ENCODE results near the gene XCL1. TPM values are rescaled to one million over a fixed set of nuclear protein-coding genes. Genes with fewer than 3 reads are reported as not detected.

The XCL1 gene
- total and polyA plus RNA-seq, 9 donors = 0.15 to 1.4 (median 0.20) TPM; not detected in 5

GRCh38 chr1:168627370-168627769 is 51.0 kb downstream of the XCL1 start:
- intact Hi-C loops (cut with DNase I) = no loop called here

GRCh38 chr1:168628807-168629206 is 52.4 kb downstream of the XCL1 start:
- H3K27me3 ChIP-seq = no peaks in the 10 kb centered on the region
- no peaks in the 10 kb centered on the region for H3K36me3 ChIP-seq
- no peak overlapping the region for H3K27ac ChIP-seq
- intact Hi-C loops (cut with DNase I) = no loop called here
- H3K4me1 ChIP-seq (ENCODE audit: insufficient read depth) = no peaks in the 10 kb centered on the region
- H3K4me3 ChIP-seq = no peak overlapping the region
- no peak for TF ChIP-seq POLR2A (IDR thresholded peaks at IDR 0.05)
- no peak for TF ChIP-seq CTCF (IDR thresholded peaks at IDR 0.05)
- TF ChIP-seq EP300 (IDR thresholded peaks at IDR 0.05) = no peak
- DNase-seq = no peak
- no peaks in the 10 kb centered on the region for H3K9me3 ChIP-seq

More at GRCh38 chr1:168627370-168627769, 51.0 kb downstream of the XCL1 start:
- Histone ChIP-seq H3K27me3 (no peaks in the 10 kb centered on the region), H3K36me3 (no peaks in the 10 kb centered on the region), H3K9me3 (no peaks in the 10 kb centered on the region), H3K27ac (no peak overlapping the region), H3K4me1 (ENCODE audit: insufficient read depth) (no peaks in the 10 kb centered on the region), H3K4me3 (no peak overlapping the region)
- TF ChIP-seq CTCF (IDR thresholded peaks at IDR 0.05) = no peak
- no peak for TF ChIP-seq POLR2A (IDR thresholded peaks at IDR 0.05)
- no peak for TF ChIP-seq EP300 (IDR thresholded peaks at IDR 0.05)
- no peak for DNase-seq
- WGBS, 3 donors = 95 to 100% (median 97%) methylated on average over 1 of the region's 1 CpG

GRCh38 chr1:168629466-168629865 is 53.1 kb downstream of the XCL1 start:
- TF ChIP-seq EP300 (IDR thresholded peaks at IDR 0.05) = no peak
- TF ChIP-seq POLR2A (IDR thresholded peaks at IDR 0.05) = no peak
- TF ChIP-seq CTCF (IDR thresholded peaks at IDR 0.05) = no peak
- Histone ChIP-seq H3K36me3 (no peaks in the 10 kb centered on the region), H3K9me3 (no peaks in the 10 kb centered on the region), H3K4me1 (ENCODE audit: insufficient read depth) (no peaks in the 10 kb centered on the region), H3K27ac (no peak overlapping the region), H3K4me3 (no peak overlapping the region), H3K27me3 (no peaks in the 10 kb centered on the region)
- 93 to 99% (median 95%) methylated on average over 1 of the region's 1 CpG for WGBS, 3 donors
- intact Hi-C loops (cut with DNase I) = no loop called here
- DNase-seq = no peak

Other genes with a start within 250 kb of the XCL1 start
- 1 to 10 TPM in 1 of 7 donors, under 1 TPM in 4, not detected in 2; 0.48 to 3.0 (median 0.68) TPM for gene XCL2, start 32.6 kb upstream of the XCL1 start, total RNA-seq
- gene XCL2, start 32.6 kb upstream of the XCL1 start, polyA plus RNA-seq = 1 to 10 TPM in 1 of 2 donors, not detected in 1; 3.9 TPM
- gene DPT, start 152.6 kb downstream of the XCL1 start, total RNA-seq = 10 to 100 TPM in 3 of 7 donors, 1 to 10 TPM in 4; 1.3 to 31.7 (median 4.8) TPM
- gene DPT, start 152.6 kb downstream of the XCL1 start, polyA plus RNA-seq = 100 to 1,000 TPM in 1 of 2 donors, 1 to 10 TPM in 1; 4.7 to 248 TPM

Data from ovary (tissue), 9 donors.